ENCODE results near the gene HPCA.

DNA sequence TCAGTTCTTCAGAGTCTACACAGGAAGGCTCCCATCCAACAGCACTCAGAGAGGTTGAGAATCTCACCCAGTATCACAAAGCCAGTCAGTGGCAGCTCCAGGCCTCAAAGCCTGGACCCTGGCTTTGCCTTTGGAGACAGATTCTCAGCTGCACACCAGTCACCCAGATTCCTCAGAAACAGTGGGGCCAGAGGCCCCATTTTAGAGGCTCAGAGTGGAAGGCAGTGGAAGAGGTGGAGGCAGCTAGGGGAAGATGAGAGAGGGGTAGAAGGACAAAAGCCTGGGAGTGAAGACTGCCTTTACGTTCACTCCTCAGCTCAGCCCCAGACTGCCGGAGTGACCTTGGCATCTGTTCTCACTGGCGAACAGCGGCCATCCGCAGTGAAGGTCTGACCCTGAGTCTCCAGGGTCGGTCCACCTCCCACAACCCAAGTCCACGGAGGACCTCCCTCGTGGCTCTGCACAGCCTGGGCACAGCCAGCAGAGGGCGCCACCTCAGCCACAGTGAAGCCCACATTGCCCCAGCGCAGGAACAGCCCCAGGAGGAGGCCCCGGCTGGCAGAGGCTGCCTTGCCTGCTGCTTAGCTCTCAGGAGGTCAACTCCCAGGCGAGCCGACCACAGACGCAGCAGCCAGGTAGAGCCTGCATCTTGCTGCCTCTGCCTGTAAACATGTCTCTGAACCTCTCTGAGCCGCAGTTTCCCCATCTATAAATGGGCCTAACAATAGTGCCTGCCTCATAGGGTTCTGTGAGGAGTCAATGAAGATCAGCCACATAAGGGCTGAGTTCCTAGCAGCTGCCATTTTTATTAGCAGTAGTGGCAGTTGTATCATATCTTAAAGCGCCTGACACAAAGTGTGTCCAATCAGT is 9.7 kb upstream of the HPCA start:
- no peak for TF ChIP-seq EZH2 (IDR thresholded peaks at IDR 0.05; ENCODE audit: insufficient read depth, poor library complexity, severe bottlenecking)
- TF ChIP-seq EZH2phosphoT487 (IDR thresholded peaks at IDR 0.05; ENCODE audit: insufficient read depth, low read depth) = no peak

Data from GM23248 (cell line).